CD4-positive, CD25-positive, alpha-beta regulatory T cell (primary cell): ENCODE data around the gene MKKS. TPM values are rescaled to one million over a fixed set of nuclear protein-coding genes. Genes with fewer than 3 reads are reported as not detected.
A peak's percentile ranks its signal among the peaks of the same experiment; 100 is the strongest.
"Not testable (repeated sequence)": the region's sequence is repeated elsewhere in the genome, so short reads cannot be mapped to it uniquely, and the experiment has no call there.

Experiments
- ATAC-seq, 2 donors: fragments of 150-1000 bp; cut with Tn5 transposase; one replicate each; pipeline ENCODE4 v1.10.0; 2021; ENCODE audit warnings: low read depth in 2 of 2, moderate number of reproducible peaks in 2 of 2, moderate library complexity in 1 of 2
- DNase-seq, 3 donors: peaks; one replicate each; pipeline versions ENCODE4 v3.0.0 to v3.0.0-alpha.2; 2012 to 2022; ENCODE audit warnings: mixed read lengths in 1 of 3
- H3K27ac ChIP-seq: one replicate; pipeline ENCODE4 v1.7.0; 2013; ENCODE audit warnings: mild to moderate bottlenecking, low read length; ENCODE audit not compliant: insufficient read depth, poor library complexity, severe bottlenecking
- H3K27me3 ChIP-seq: one replicate; pipeline ENCODE4 v1.7.0; 2013; ENCODE audit warnings: low read length; ENCODE audit not compliant: control insufficient read depth, insufficient read depth
- H3K36me3 ChIP-seq: one replicate; pipeline ENCODE4 v1.7.0; 2013; ENCODE audit warnings: mild to moderate bottlenecking, low read length, moderate library complexity; ENCODE audit not compliant: control insufficient read depth, insufficient read depth
- H3K4me1 ChIP-seq: 2 replicates; pipeline ENCODE4 v1.7.0; 2013; ENCODE audit warnings: mild to moderate bottlenecking, low read length; ENCODE audit not compliant: insufficient read depth, control insufficient read depth, poor library complexity, severe bottlenecking
- H3K4me3 ChIP-seq: one replicate; pipeline ENCODE4 v1.7.0; 2013; ENCODE audit warnings: low read depth, mild to moderate bottlenecking, low read length, moderate library complexity
- H3K9me3 ChIP-seq, 2 experiments: 1 replicate in 1 of 2; 2 replicates in 1 of 2; pipeline ENCODE4 v1.7.0; 2013; ENCODE audit warnings: low read length in 2 of 2, mild to moderate bottlenecking in 1 of 2, moderate library complexity in 1 of 2; ENCODE audit not compliant: control insufficient read depth in 2 of 2
- H3K27ac Mint-ChIP-seq, 3 donors: one replicate each; pipeline ENCODE4 v1.8.0; 2020 to 2022; ENCODE audit warnings: mild to moderate bottlenecking in 3 of 3, mixed read lengths in 3 of 3, moderate library complexity in 2 of 3
- H3K27me3 Mint-ChIP-seq: one replicate; pipeline ENCODE4 v1.8.0; 2022; ENCODE audit warnings: mild to moderate bottlenecking, mixed read lengths
- H3K36me3 Mint-ChIP-seq: one replicate; pipeline ENCODE4 v1.8.0; 2020; ENCODE audit warnings: mixed read lengths
- H3K4me1 Mint-ChIP-seq, 4 donors: one replicate each; pipeline ENCODE4 v1.8.0; 2020 to 2022; ENCODE audit warnings: mixed read lengths in 4 of 4, mild to moderate bottlenecking in 1 of 4
- H3K4me3 Mint-ChIP-seq, 4 donors: one replicate each; pipeline ENCODE4 v1.8.0; 2020 to 2022; ENCODE audit warnings: mild to moderate bottlenecking in 4 of 4, mixed read lengths in 4 of 4, moderate library complexity in 3 of 4
- H3K9me3 Mint-ChIP-seq, 7 donors: one replicate each; pipeline ENCODE4 v1.8.0; 2020 to 2022; ENCODE audit warnings: mixed read lengths in 7 of 7, mild to moderate bottlenecking in 3 of 7, moderate library complexity in 2 of 7
- polyA plus RNA-seq, 4 donors: library from polyadenylated mRNA; unstranded; fragments of 300-500 nt; fragmentation: Illumina TruSeq; gene quantifications; one replicate each; pipeline ENCODE4 v1.2.3, GENCODE V29; 2021
- total RNA-seq: library from RNA; stranded (reverse); gene quantifications from one replicate; pipeline ENCODE4 v1.2.3, GENCODE V29; 2022

Gene MKKS
- total and polyA plus RNA-seq, 5 donors from 2014 or later = 5.0 to 37.2 (median 31.1) TPM

- no peaks in the 10 kb centered on the region for H3K27me3 Mint-ChIP-seq
- Histone ChIP-seq H3K36me3 (peaks cover 4% of the 10 kb centered on the region), H3K27me3 (no peaks in the 10 kb centered on the region), H3K27ac (no peak overlapping the region), H3K4me1 (peaks cover 3% of the 10 kb centered on the region), H3K9me3 (no peaks in the 10 kb centered on the region), H3K4me3 (no peak overlapping the region)
- peak overlapping the region in 2 of 3 donors; percentile 6 to 27 for H3K27ac Mint-ChIP-seq
- peaks cover 4% of the 10 kb centered on the region for H3K36me3 Mint-ChIP-seq
- H3K9me3 Mint-ChIP-seq = no peaks in the 10 kb centered on the region
- no peak overlapping the region for H3K4me3 Mint-ChIP-seq
- H3K4me1 Mint-ChIP-seq = peaks cover 31 to 61% (median 47%) of the 10 kb centered on the region in 4 donors
- DNase-seq (no peak), ATAC-seq (no peak)
Measured at GRCh38 chr20:10428008-10428407, 6.0 kb downstream of the MKKS start.

- H3K27ac ChIP-seq = no peak overlapping the region
- Mint-ChIP-seq H3K4me3 (peak overlapping the region in 1 of 4 donors; percentile 68), H3K9me3 (no peaks in the 10 kb centered on the region), H3K27me3 (no peaks in the 10 kb centered on the region), H3K36me3 (peaks cover 4% of the 10 kb centered on the region), H3K4me1 (peaks cover 32 to 57% (median 44%) of the 10 kb centered on the region in 4 donors), H3K27ac (no peak overlapping the region)
- H3K27me3 ChIP-seq = no peaks in the 10 kb centered on the region
- no peaks in the 10 kb centered on the region for H3K4me1 ChIP-seq
- ATAC-seq (peak in 1 of 2 donors; percentile 39), DNase-seq (peak in 2 of 3 donors; percentile 38 to 59)
- peaks cover 4% of the 10 kb centered on the region for H3K36me3 ChIP-seq
- no peak overlapping the region for H3K4me3 ChIP-seq
- H3K9me3 ChIP-seq = no peaks in the 10 kb centered on the region
Measured at GRCh38 chr20:10427060-10427692, 6.8 kb downstream of the MKKS start.

GRCh38 chr20:10423735-10424134 is 10.3 kb downstream of the MKKS start:
- H3K4me3 ChIP-seq = no peak overlapping the region
- Mint-ChIP-seq H3K27me3 (no peaks in the 10 kb centered on the region), H3K36me3 (peaks cover 13% of the 10 kb centered on the region), H3K27ac (no peak overlapping the region), H3K4me3 (no peak overlapping the region), H3K9me3 (no peaks in the 10 kb centered on the region), H3K4me1 (peaks cover 15 to 36% (median 24%) of the 10 kb centered on the region in 4 donors)
- H3K27me3 ChIP-seq = no peaks in the 10 kb centered on the region
- H3K36me3 ChIP-seq = peaks cover 14% of the 10 kb centered on the region
- ATAC-seq = no peak
- no peaks in the 10 kb centered on the region for H3K4me1 ChIP-seq
- DNase-seq = no peak
- no peak overlapping the region for H3K27ac ChIP-seq
- H3K9me3 ChIP-seq = no peaks in the 10 kb centered on the region

GRCh38 chr20:10419550-10420133 is 14.4 kb downstream of the MKKS start:
- no peak overlapping the region for H3K27ac Mint-ChIP-seq
- Histone ChIP-seq H3K36me3 (peaks cover 13% of the 10 kb centered on the region), H3K27ac (no peak overlapping the region), H3K4me1 (no peaks in the 10 kb centered on the region), H3K27me3 (no peaks in the 10 kb centered on the region), H3K9me3 (no peaks in the 10 kb centered on the region), H3K4me3 (no peak overlapping the region)
- H3K4me1 Mint-ChIP-seq = peaks cover 17 to 34% (median 25%) of the 10 kb centered on the region in 4 donors
- H3K36me3 Mint-ChIP-seq = peaks cover 29% of the 10 kb centered on the region
- H3K27me3 Mint-ChIP-seq = no peaks in the 10 kb centered on the region
- no peak overlapping the region for H3K4me3 Mint-ChIP-seq
- ATAC-seq = no peak
- H3K9me3 Mint-ChIP-seq = no peaks in the 10 kb centered on the region
- DNase-seq = no peak

GRCh38 chr20:10417218-10417617 is 16.8 kb downstream of the MKKS start:
- DNase-seq, H3K27ac Mint-ChIP-seq, H3K4me1 ChIP-seq, H3K9me3 ChIP-seq, H3K4me3 ChIP-seq, H3K27me3 ChIP-seq, H3K27me3 Mint-ChIP-seq, H3K27ac ChIP-seq, H3K9me3 Mint-ChIP-seq, ATAC-seq: not testable (repeated sequence)
- H3K36me3 Mint-ChIP-seq = peaks cover 34% of the 10 kb centered on the region
- H3K36me3 ChIP-seq = peaks cover 25% of the 10 kb centered on the region
- H3K4me1 Mint-ChIP-seq = peaks cover 12 to 30% (median 21%) of the 10 kb centered on the region in 4 donors
- H3K4me3 Mint-ChIP-seq = peak overlapping the region in 1 of 4 donors; percentile 13

- ATAC-seq = no peak
- H3K27me3 Mint-ChIP-seq = no peaks in the 10 kb centered on the region
- peaks cover 11 to 27% (median 15%) of the 10 kb centered on the region in 4 donors for H3K4me1 Mint-ChIP-seq
Measured at GRCh38 chr20:10415013-10415650, 18.9 kb downstream of the MKKS start.

GRCh38 chr20:10412591-10413408 is 21.2 kb downstream of the MKKS start:
- Histone ChIP-seq H3K36me3 (peaks cover 20% of the 10 kb centered on the region), H3K27ac (no peak overlapping the region), H3K27me3 (no peaks in the 10 kb centered on the region), H3K4me1 (no peaks in the 10 kb centered on the region), H3K9me3 (no peaks in the 10 kb centered on the region), H3K4me3 (no peak overlapping the region)
- Mint-ChIP-seq H3K9me3 (no peaks in the 10 kb centered on the region), H3K4me3 (no peak overlapping the region), H3K36me3 (peaks cover 27% of the 10 kb centered on the region), H3K27ac (no peak overlapping the region), H3K4me1 (peaks cover 8 to 17% (median 11%) of the 10 kb centered on the region in 4 donors), H3K27me3 (no peaks in the 10 kb centered on the region)
- no peak for ATAC-seq
- no peak for DNase-seq

More at GRCh38 chr20:10415013-10415650, 18.9 kb downstream of the MKKS start:
- Mint-ChIP-seq H3K9me3 (no peaks in the 10 kb centered on the region), H3K4me3 (no peak overlapping the region), H3K27ac (peak overlapping the region in 1 of 3 donors; percentile 57), H3K36me3 (peaks cover 34% of the 10 kb centered on the region)
- Histone ChIP-seq H3K4me1 (no peaks in the 10 kb centered on the region), H3K36me3 (peaks cover 25% of the 10 kb centered on the region), H3K4me3 (no peak overlapping the region), H3K27ac (no peak overlapping the region), H3K27me3 (no peaks in the 10 kb centered on the region), H3K9me3 (no peaks in the 10 kb centered on the region)
- no peak for DNase-seq
